Ishikawa (cell line): ENCODE results near the gene CDH23.

ENCODE experiments used
- EGR1 ChIP-seq: IDR thresholded peaks from 2 replicates; pipeline ENCODE4 v1.6.1; 2012
- EP300 ChIP-seq: IDR thresholded peaks from 2 replicates; pipeline ENCODE4 v1.6.1; 2012; ENCODE audit warnings: borderline replicate concordance
- FOXM1 ChIP-seq: IDR thresholded peaks from 2 replicates; pipeline ENCODE4 v1.6.1; 2012; ENCODE audit warnings: low read depth, borderline replicate concordance
- MAX ChIP-seq: IDR thresholded peaks from 2 replicates; pipeline ENCODE4 v1.6.1; 2012
- RAD21 ChIP-seq: IDR thresholded peaks from 2 replicates; pipeline ENCODE4 v1.6.1; 2012; ENCODE audit warnings: low read depth
- REST ChIP-seq: IDR thresholded peaks from 2 replicates; pipeline ENCODE4 v1.6.1; 2012; ENCODE audit warnings: low read depth, mild to moderate bottlenecking
- TAF1 ChIP-seq: IDR thresholded peaks from 2 replicates; pipeline ENCODE4 v1.6.1; 2012; ENCODE audit warnings: low read depth, mild to moderate bottlenecking
- TCF12 ChIP-seq: IDR thresholded peaks from 2 replicates; pipeline ENCODE4 v1.6.1; 2012; ENCODE audit warnings: low read depth
- YY1 ChIP-seq: IDR thresholded peaks from 2 replicates; pipeline ENCODE4 v1.6.1; 2012; ENCODE audit warnings: low read depth
- ZBTB7A ChIP-seq: IDR thresholded peaks from 2 replicates; pipeline ENCODE4 v1.6.1; 2012; ENCODE audit warnings: low read depth

- TF ChIP-seq FOXM1 (no peak), EGR1 (no peak), RAD21 (no peak), TCF12 (no peak), REST (no peak), MAX (no peak), EP300 (no peak), TAF1 (no peak), ZBTB7A (no peak), YY1 (no peak)
Measured at GRCh38 chr10:71719464-71720201, 322.9 kb downstream of the CDH23 start, which contains the start of gene C10orf105.
